K562 (cell line): ENCODE data around the gene CTSL. TPM values are rescaled to one million over a fixed set of nuclear protein-coding genes. Genes with fewer than 3 reads are reported as not detected.

ENCODE experiments used
- CREBBP ChIP-seq: IDR thresholded peaks from one replicate; pipeline ENCODE4 v1.6.1; 2012; ENCODE audit warnings: low read depth, mild to moderate bottlenecking, control low read depth, inconsistent platforms, low read length
- DNMT1 ChIP-seq: fragments of 450-650 bp; IDR thresholded peaks from 2 replicates; pipeline ENCODE4 v1.6.1; 2016; ENCODE audit warnings: antibody characterized with exemption, mild to moderate bottlenecking
- FOSL1 ChIP-seq: fragments of 200-800 bp; sonication (Bioruptor generic); conservative IDR thresholded peaks from 2 replicates; pipeline ENCODE4 v1.6.1; 2016; ENCODE audit warnings: missing genetic modification characterization, missing compliant biosample characterization
- JUND ChIP-seq, 2 experiments: IDR thresholded peaks; 2 replicates in 1 of 2; 3 replicates in 1 of 2; pipeline ENCODE4 v1.6.1; 2011; ENCODE audit warnings: borderline replicate concordance in 2 of 2, low read depth in 2 of 2, low read length in 2 of 2, improper control_type of control experiment in 1 of 2, missing biosample characterization in 1 of 2, missing genetic modification characterization in 1 of 2, missing genetic modification reagents in 1 of 2
- LCOR ChIP-seq: sonication (generic); formaldehyde crosslinking; IDR thresholded peaks from 2 replicates; pipeline ENCODE4 v1.8.0; 2022; ENCODE audit warnings: mild to moderate bottlenecking, missing genetic modification reagents
- TBL1XR1 ChIP-seq, 2 experiments: IDR thresholded peaks; 2 replicates each; pipeline ENCODE4 v1.6.1; 2012; ENCODE audit warnings: improper control_type of control experiment in 2 of 2, low read length in 2 of 2, mild to moderate bottlenecking in 1 of 2
- YBX1 ChIP-seq: fragments of 450-650 bp; IDR thresholded peaks from 2 replicates; pipeline ENCODE4 v1.7.1; 2016; ENCODE audit warnings: mild to moderate bottlenecking
- ZEB2 ChIP-seq: fragments of 450-650 bp; IDR thresholded peaks from 2 replicates; pipeline ENCODE4 v1.6.1; 2016
- ZNF699 ChIP-seq: fragments of 250-450 bp; sonication (Bioruptor Pico); IDR thresholded peaks from 2 replicates; pipeline ENCODE4 v1.8.0; 2021; ENCODE audit warnings: mild to moderate bottlenecking, moderate library complexity; ENCODE audit not compliant: insufficient replicate concordance
- ZNF77 ChIP-seq: fragments of 250-450 bp; sonication (Bioruptor Pico); IDR thresholded peaks from 2 replicates; pipeline ENCODE4 v1.5.0; 2020
- polyA plus RNA-seq, 8 experiments: library from polyadenylated mRNA; depleted of rRNA in 4 of 8; stranded (reverse) in 5 of 8; unstranded in 3 of 8; fragments of >200 nt; fragmentation: Nextera tagmentation in 2 of 8; fragmentation: Illumina TruSeq in 1 of 8; extraction: Ambion mirVana in 2 of 8; extraction: Trizol in 1 of 8; gene quantifications; 2 replicates each; pipeline versions ENCODE4 v1.2.1 to v1.2.3, GENCODE V29; 2011 to 2014; ENCODE audit warnings: inconsistent platforms in 1 of 8, missing spikeins in 1 of 8
- total RNA-seq, 7 experiments: library from RNA; depleted of rRNA in 6 of 7; stranded (reverse); fragments of >200 nt in 6 of 7; fragmentation: Illumina TruSeq in 2 of 7; extraction: Trizol in 2 of 7; gene quantifications; 2 replicates each; pipeline versions ENCODE4 v1.2.1 to v1.2.3, GENCODE V29; 2011 to 2021; ENCODE audit warnings: low replicate concordance in 1 of 7
- TF ChIP-seq, protein P1 (sequence below): sonication (generic); formaldehyde crosslinking; IDR thresholded peaks from 2 replicates; pipeline ENCODE4 v1.8.1; 2023; ENCODE audit warnings: mild to moderate bottlenecking, missing genetic modification reagents

CTSL gene
- total and polyA plus RNA-seq, 9 of the 15 experiments (the other 6 are each of a cell fraction or from before 2014, with no cell fraction given): 55.9 to 165 (median 93.7) TPM

GRCh38 chr9:87703636-87704276 is 22.2 kb upstream of the CTSL start (continued):
- TF ChIP-seq JUND (IDR thresholded peaks at IDR 0.05; ENCODE audit: borderline replicate concordance, low read depth, low read length) (peak; percentile 29; the same call in 1 of the 2 replicates), JUND (tag; IDR thresholded peaks at IDR 0.05; ENCODE audit: borderline replicate concordance, low read depth, low read length) (no peak), LCOR (CRISPR knock-in tag) (no peak), CREBBP (no peak), FOSL1 (tag) (0 out of 2 replicates have a peak, but pooled peaks have one; percentile 23), ZNF699 (no peak), DNMT1 (no peak), ZNF77 (CRISPR knock-in tag) (no peak), YBX1 (no peak), ZEB2 (no peak), TBL1XR1 (IDR thresholded peaks at IDR 0.05; ENCODE audit: low read length in 2 of 2) (no peak)
- TF ChIP-seq, protein P1, sequence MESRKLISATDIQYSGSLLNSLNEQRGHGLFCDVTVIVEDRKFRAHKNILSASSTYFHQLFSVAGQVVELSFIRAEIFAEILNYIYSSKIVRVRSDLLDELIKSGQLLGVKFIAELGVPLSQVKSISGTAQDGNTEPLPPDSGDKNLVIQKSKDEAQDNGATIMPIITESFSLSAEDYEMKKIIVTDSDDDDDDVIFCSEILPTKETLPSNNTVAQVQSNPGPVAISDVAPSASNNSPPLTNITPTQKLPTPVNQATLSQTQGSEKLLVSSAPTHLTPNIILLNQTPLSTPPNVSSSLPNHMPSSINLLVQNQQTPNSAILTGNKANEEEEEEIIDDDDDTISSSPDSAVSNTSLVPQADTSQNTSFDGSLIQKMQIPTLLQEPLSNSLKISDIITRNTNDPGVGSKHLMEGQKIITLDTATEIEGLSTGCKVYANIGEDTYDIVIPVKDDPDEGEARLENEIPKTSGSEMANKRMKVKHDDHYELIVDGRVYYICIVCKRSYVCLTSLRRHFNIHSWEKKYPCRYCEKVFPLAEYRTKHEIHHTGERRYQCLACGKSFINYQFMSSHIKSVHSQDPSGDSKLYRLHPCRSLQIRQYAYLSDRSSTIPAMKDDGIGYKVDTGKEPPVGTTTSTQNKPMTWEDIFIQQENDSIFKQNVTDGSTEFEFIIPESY (CRISPR knock-in tag): no peak
- TF ChIP-seq, all 486 proteins: peak for 5
